ENCODE results near the gene SLC25A44.
"Not testable (repeated sequence)": the region's sequence is repeated elsewhere in the genome, so short reads cannot be mapped to it uniquely, and the experiment has no call there.

The SLC25A44 gene

DNA sequence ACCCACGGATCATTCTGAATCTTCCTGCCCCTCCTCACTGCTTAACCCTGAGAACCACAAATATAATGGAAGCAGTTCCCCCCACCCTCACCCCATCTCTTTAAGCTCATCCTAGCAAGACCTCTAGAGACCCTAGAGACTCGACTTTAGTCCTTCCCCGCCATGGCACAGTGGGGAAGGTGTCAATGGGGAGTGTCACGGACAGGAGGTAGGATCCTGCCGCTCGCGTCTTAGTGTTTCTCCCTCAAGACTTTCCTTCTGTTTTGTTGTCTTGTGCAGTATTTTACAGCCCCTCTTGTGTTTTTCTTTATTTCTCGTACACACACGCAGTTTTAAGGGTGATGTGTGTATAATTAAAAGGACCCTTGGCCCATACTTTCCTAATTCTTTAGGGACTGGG, 18.2 kb downstream of the SLC25A44 start:
- DNase-seq: no peak

GRCh38 chr1:156212833-156213643, 19.1 kb downstream of the SLC25A44 start, which contains the start of gene PMF1:
PMF1 (plus strand) TSS chr1:156213007; CDS start chr1:156213016, 9 bp downstream.
- DNase-seq: peak; percentile 97

DNA sequence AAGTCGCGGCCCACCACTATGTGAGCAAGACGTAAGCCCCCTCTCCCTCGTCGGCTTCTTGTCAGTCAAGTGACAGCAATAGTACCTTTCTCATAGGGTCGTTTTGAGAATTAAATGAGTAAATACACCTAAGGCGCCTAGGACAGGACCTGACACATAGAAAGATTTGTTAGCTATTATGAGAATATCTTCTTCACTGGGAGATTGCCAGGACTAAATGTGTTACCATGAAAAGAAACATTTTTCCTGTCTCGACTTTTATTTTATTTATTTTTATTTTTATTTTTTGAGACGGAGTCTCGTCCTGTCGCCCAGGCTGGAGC, 19.7 kb downstream of the SLC25A44 start:
- DNase-seq: no peak

DNA sequence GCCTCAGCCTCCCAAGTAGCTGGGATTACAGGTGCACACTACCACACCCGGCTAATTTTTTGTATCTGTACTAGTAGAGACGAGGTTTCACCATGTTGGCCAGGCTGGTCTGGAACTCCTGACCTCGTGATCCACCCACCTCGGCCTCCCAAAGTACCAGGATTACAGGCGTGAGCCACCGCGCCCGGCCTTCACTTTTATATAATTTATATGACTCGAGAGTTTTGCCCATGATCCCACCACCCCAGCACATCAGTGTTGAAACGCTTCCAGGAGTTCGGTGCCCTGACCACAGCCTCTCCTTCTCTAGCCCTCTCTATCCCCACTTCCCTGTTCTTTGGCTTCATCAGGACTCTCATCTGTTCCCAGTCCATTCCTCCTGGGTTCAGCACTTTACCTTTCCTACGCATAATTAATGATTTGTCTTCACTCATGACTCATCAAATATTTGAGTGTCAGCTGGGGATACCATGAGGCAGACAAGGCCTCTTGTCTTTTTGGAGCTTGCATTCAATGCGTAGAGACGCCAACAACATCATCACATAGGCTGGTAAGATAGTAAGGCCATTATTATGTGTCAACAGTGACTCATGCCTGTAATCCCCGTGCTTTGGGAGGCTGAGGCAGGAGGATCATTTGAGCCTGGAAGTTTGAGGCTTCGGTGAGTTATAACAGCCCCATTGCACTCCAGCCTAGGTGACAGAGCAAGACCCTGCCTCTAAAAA, 20.3 kb downstream of the SLC25A44 start:
- no peak for DNase-seq

GRCh38 chr1:156216361-156217086, 22.6 kb downstream of the SLC25A44 start:
- DNase-seq: not testable (repeated sequence)

- DNase-seq: no peak
Observed at GRCh38 chr1:156217871-156218270, 24.0 kb downstream of the SLC25A44 start.

DNA sequence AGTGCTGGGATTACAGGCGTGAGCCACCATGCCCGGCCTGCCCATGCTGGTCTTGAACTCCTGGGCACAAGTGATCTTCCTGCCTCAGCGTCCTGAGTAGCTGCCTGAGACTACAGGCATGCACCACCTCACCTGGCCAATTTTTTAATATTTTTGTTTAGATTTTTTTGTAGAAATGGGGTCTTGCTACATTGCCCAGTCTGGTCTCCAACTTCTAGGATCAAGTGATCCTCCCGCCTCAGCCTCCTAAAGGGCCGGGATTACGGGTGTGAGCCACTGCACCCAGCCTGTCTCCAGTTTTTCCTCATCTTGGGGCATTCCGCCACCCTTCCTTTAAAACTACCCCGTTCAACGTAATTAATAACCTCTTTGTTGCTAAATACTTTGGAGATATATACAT, 26.3 kb downstream of the SLC25A44 start:
- DNase-seq: no peak

- no peak for DNase-seq
Observed at GRCh38 chr1:156221986-156222692, 28.2 kb downstream of the SLC25A44 start.

DNA sequence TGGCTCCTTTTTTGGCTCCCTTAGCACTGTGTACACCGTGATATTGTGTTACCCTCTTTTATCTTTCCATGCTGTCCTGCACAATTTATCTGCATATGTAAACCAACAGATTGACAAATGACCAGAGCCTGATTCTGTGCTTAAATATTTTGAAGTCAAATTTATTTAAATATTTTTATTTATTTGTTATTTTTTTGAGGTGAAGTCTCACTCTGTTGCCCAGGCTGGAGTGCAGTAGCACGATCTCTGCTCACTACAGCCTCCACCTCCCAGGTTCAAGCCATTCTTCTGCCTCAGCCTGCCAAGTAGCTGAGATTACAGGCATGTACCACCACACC, 31.7 kb downstream of the SLC25A44 start:
- no peak for DNase-seq

GRCh38 chr1:156226116-156226538, 32.2 kb downstream of the SLC25A44 start:
- no peak for DNase-seq

DNA sequence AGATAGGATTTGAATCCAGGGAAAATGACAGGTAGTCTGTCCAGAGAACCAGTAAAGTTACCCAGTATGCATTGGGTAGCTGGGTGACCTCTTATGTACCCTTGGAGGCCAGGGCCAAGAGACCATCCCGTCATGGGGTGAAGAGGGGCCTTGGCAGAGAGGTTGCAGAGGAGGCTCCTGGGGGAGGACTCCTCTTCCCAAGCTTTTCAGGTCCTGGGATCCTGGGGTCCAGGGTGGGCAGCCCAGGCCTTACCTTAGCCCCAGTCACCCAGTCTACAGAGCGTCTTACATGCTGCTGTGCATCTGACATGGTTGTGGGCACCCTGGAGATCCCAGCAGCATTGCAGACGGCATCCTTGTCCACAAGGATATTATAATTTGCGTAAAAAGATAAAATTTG, 32.9 kb downstream of the SLC25A44 start:
- no peak for DNase-seq

DNA sequence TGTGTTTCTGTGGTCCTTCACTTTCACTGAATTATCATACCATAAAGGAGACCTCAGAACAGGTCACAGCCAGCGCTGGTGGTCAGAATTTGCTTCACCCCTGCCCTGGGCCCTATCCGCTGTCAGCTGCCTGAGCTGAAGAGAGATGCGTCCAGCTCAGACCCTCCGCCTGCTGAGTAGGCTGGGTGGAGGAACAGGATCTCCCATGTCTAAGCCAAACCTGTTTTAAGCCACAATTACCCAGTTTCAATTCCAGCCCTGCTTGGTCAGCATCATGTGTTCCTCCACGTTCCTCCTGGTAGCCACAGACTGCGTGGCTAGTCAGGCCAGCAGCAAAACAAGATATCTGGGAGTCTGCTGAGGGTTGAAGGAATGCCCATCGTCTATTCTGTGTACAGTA, 34.6 kb downstream of the SLC25A44 start:
- DNase-seq: no peak

- DNase-seq: no peak
Observed at GRCh38 chr1:156229809-156230472, 36.0 kb downstream of the SLC25A44 start.

GRCh38 chr1:156230473-156230837, 36.6 kb downstream of the SLC25A44 start:
- DNase-seq: no peak

GRCh38 chr1:156232201-156232894, 38.4 kb downstream of the SLC25A44 start:
- DNase-seq: peak; percentile 74

- no peak for DNase-seq
Observed at GRCh38 chr1:156233426-156234127, 39.7 kb downstream of the SLC25A44 start.

GRCh38 chr1:156236164-156236563, 42.3 kb downstream of the SLC25A44 start:
- DNase-seq: no peak

- no peak for DNase-seq
Observed at GRCh38 chr1:156238248-156238647, 44.3 kb downstream of the SLC25A44 start.

- DNase-seq: no peak
Observed at GRCh38 chr1:156241311-156241811, 47.5 kb downstream of the SLC25A44 start.

GRCh38 chr1:156241926-156242325, 48.0 kb downstream of the SLC25A44 start, which contains the start of gene BGLAP:
BGLAP (plus strand) TSS chr1:156242184; CDS start chr1:156242232, 48 bp downstream.
- no peak for DNase-seq

GRCh38 chr1:156242738-156243137, 48.8 kb downstream of the SLC25A44 start:
- no peak for DNase-seq
